ENCODE results near the gene FOS.

DNA sequence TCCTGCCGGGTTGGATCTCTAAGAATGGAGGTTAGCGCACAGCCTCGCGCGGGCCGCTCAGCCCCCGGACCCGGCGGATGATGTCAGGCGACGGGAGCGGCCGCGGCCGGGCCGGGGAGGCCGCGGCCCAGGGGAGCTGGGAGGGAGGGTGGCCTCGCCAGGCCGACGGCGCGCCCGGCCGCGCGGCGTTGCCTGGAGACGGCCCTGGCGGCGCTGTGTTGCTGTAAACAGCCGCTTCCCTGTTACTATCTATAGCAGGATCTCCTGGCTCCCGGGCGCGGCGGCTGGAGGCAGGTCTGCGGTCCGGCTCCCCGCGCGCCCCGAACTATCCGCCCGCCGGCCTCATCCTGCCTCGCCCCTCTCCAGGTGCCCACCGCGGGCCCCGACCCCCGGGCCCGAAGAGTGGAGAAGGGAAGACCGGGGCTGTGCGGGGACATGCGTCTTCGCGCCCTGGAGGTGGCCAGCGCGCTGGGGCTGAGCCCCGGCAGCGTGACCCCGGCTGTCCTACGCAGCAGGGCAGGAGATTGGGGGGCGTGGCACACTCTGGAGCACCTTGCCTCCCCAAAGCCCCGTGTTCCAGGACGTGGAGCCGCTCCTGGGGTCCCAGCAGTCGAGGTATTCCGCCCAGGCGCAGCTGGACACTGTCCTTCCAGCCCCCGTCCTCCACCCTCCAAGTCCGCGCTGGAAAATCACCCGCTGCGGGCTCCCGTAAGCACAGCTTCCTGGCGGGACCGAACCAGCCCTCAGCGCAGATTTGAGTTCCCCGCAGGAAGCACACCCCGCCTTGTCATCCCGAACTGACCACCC lies 1.4 kb upstream of the FOS start:
- TF ChIP-seq ZNF850 (CRISPR knock-in tag; conservative IDR thresholded peaks at IDR 0.05) (no peak), EP300 (IDR thresholded peaks at IDR 0.05; ENCODE audit: low read depth in 2 of 2, low read length in 2 of 2) (no peak), EP300 (CRISPR knock-in tag; IDR thresholded peaks at IDR 0.05; ENCODE audit: borderline replicate concordance) (no peak; the same call in 1 of the 2 replicates), KDM5A (IDR thresholded peaks at IDR 0.05; ENCODE audit: borderline replicate concordance, low read length) (peak; percentile 4; the same call in 1 of the 2 replicates), KDM1A (CRISPR knock-in tag; IDR thresholded peaks at IDR 0.05) (no peak), SRSF1 (optimal IDR thresholded peaks at IDR 0.05; ENCODE audit: low read depth, low read length) (no peak)
- TF ChIP-seq, protein P1, sequence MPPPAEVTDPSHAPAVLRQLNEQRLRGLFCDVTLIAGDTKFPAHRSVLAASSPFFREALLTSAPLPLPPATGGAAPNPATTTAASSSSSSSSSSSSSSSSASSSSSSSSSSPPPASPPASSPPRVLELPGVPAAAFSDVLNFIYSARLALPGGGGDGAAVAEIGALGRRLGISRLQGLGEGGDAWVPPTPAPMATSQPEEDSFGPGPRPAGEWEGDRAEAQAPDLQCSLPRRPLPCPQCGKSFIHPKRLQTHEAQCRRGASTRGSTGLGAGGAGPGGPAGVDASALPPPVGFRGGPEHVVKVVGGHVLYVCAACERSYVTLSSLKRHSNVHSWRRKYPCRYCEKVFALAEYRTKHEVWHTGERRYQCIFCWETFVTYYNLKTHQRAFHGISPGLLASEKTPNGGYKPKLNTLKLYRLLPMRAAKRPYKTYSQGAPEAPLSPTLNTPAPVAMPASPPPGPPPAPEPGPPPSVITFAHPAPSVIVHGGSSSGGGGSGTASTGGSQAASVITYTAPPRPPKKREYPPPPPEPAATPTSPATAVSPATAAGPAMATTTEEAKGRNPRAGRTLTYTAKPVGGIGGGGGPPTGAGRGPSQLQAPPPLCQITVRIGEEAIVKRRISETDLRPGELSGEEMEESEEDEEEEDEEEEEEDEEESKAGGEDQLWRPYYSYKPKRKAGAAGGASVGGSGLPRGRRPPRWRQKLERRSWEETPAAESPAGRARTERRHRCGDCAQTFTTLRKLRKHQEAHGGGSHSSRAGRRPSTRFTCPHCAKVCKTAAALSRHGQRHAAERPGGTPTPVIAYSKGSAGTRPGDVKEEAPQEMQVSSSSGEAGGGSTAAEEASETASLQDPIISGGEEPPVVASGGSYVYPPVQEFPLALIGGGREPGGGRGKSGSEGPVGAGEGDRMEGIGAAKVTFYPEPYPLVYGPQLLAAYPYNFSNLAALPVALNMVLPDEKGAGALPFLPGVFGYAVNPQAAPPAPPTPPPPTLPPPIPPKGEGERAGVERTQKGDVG (CRISPR knock-in tag; IDR thresholded peaks at IDR 0.05; ENCODE audit: borderline replicate concordance), result 0 out of 2 replicates have a peak, but pooled peaks have one; percentile 15
